NCI-H345 (cell line): ENCODE results near the gene KLHL5.
A peak's percentile ranks its signal among the peaks of the same experiment; 100 is the strongest.
"Not testable (repeated sequence)": the region's sequence is repeated elsewhere in the genome, so short reads cannot be mapped to it uniquely, and the experiment has no call there.

ENCODE experiments used
- DNase-seq: peaks from one replicate; lab custom pipeline; 2025; lab: John Stamatoyannopoulos, UW

KLHL5 gene

DNA sequence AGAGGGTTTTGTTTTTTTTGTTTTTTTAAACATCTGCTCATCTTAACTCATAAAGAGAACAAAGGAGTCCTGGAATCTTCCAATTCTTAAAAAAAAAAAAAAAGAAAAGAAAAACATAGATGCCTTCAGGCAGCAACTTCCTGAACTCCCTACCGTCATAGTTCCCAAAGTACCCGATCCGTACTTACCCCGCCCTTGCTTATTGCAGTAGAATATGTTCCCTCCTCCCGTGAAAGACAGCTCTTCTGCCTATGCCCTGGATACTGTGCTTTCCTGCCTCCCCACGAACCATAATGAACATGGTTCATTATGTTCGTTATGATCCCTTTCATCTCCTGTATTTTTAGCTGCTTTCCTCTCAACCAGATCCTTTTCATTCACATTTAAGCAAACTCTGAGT, 40.3 kb downstream of the KLHL5 start:
- DNase-seq: no peak

DNA sequence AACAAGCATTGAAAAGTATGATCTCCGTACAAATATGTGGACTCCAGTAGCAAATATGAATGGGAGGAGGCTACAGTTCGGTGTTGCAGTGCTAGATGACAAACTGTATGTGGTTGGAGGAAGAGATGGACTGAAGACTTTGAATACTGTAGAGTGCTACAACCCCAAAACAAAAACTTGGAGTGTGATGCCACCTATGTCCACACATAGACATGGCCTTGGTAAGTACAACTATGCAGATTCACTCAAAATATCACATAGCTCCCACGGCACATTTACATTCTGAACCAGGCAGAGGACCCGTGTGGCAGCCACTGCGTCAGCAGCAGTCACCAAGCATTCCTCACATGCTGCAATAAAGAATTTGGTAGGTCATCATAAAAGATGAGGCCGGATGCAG, 41.3 kb downstream of the KLHL5 start:
- DNase-seq: no peak

DNA sequence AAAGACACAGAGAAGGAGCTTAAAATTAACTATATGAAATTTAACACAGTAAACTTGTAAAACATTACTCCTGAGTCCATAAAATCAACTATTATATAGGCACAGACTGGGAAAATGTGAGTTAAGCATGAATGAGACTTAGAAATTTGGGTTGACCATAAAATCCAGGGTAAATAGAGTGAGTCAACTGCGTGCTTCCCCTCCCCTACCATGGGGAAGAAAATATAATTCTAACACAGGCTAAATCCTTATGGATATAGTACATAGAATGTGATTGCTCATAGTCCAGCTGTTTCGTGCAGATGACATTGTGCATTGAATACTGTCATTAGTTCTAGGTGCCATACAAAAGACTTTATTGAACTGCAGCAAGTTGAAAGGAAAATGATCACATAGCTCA, 42.2 kb downstream of the KLHL5 start:
- no peak for DNase-seq

DNA sequence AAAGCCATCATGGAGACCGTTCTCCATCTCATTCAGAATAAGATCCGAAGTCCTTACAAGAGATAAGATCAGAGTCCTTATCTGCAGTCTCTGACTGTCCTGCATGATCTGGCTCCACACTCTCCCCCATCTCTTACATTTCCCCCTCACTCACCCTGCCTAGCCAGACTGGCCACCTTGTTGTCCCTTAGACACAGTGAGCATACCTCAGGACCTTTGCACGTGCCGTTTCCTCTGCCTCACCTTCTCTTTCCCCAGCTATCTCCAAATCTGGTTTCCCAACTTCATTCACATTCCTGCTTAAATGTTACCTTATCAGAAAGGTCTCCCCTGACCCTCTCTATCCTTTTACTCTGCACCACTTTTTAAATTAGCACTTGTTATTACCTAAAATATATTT, 44.0 kb downstream of the KLHL5 start:
- DNase-seq: no peak

DNA sequence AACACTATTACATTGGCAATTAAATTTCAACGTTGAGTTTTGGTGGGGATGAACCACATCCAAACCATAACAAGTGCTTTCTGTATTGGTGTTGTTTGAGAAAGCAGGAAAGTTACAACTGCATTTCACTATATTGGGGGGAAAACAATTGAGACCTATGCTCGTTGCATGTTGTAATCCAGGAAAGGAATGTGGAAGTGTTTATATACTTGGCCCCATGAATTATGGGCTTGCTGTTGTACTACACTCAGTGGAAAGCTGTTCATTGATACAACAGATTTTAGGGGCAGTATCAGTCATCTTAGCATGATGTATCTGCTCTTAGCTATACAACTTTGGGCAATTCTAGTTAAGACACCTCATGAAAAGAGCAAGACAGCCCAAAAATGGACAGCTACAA, 52.4 kb downstream of the KLHL5 start:
- DNase-seq: no peak

DNA sequence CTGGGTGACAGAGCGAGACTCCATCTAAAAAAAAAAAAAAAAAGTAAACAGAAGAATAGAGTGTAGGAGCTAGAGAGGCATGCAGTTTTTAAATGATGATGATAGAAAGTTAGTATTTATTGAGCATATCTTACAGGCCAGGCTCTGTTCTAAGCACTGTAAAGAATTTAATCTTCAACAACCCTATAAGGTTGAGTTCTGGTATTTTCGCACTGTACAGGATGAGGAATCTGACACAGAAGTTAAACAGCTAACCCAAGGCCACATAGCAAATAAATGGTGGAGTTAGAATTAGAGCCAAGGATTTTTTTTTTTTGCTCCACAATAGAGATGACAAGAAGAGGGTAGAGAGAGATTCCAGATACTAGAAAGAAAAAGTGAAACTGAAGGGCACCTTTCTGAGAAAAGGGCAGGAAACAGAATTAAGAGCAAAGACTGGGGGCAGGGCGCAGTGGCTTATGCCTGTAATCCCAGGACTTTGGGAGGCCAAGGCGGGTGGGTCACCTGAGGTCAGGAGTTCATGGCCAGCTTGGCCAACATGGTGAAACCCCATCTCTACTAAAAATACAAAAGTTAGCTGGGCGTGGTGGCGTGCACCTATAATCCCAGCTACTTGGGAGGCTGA, 56.1 kb downstream of the KLHL5 start:
- no peak for DNase-seq

DNA sequence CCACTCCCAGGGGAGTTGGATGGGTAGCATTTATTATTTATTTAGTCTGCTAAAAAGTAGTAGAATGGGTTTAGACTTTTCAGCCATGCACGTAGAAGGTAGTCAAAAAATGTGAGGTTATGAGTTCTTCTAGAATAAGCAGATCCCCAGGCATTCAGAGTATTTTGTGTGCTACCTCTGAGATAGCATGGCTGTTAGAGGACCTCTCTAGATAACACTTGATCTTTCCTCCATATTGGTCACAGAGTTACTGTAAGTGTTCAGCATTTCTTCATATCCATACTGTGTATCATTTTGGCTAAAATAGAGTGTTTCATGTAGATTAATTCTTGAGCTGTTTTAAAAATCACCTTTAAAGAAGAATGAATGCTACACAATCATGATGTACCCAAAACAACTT, 58.4 kb downstream of the KLHL5 start:
- DNase-seq: no peak

DNA sequence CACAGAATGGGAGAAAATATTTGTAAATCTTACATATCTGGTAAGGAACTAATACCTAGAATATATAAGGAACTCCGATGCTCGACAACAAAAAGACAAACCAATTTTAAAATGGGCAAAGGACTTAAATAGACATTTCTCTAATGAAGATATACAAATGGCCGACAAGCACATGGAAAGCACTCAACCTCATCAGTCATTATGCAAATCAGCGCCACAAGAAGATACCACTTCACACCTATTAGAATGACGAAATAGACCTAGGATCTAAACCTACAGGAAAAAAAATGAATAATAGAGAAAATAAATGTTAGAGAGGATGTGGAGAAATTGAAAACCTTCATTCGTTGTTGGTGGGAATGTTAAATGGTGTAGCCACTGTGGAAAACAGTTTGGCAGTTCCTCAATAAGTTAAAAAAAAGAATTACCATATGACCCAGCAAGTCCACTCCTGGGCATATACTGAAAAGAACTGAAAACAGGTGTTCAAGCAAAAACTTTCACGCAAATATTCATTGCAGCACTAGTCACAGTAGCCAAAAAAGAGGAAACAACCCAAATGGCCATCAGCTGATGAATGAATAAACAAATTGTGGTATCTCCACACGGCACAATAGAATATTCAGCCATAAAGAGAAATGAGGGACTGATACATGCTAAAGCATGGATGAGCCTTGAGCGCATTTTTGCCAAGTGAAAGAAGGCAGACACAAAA, 63.0 kb downstream of the KLHL5 start:
- no peak for DNase-seq

DNA sequence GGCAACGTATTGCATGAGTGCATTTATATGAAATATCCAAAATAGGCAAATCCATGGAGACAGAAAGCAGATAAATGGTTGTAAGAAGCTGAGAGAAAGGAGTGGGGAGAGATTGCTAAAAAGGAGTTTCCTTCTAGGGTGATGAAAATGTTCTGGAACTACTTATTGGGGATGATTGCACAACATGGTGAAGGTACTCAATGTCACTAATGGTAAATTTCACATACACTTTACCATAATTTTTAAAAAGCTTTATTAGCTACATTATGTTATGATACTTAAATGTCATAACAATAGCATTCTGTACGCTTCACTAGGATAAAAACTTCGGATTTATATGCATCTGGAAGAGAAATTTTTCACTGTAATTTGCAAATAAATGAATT, 63.6 kb downstream of the KLHL5 start:
- no peak for DNase-seq

DNA sequence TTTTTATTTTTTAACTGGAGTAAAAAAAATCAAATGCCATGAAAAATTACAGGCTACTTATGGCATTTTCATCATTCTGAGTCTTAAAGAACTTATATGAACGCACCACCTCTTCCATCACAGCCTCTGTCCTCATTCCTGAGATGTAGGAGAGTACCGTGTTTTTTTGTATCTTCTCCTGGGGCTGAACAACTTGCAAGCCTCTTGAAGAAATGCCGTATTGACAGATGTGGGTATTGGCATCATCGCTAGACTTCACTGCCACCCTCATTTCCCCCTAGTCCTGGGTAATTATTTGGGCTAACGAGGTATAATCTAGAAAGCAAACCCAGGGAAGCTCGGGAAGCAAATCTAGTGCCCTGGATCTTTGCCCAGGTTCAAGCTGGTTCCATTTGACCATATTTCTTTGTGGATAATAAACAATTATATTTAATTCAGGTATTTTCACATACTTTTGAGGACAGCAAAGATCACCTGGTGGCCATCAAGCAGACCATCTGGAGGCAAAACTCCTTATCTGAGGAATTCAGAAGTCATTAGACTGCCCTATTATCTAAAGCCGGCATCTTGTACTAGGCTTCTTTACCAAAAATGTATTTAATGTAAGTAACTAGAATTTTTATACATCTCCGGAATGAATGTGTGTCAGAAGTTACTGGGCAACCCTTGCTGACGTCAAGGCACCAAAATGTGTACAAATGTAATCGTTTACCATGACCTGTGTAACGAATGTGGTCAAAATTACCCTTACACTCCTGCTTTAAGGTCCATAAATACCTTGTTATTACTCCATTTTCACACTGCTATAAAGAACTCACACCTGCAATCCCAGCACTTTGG, 64.4 kb downstream of the KLHL5 start:
- no peak for DNase-seq

DNA sequence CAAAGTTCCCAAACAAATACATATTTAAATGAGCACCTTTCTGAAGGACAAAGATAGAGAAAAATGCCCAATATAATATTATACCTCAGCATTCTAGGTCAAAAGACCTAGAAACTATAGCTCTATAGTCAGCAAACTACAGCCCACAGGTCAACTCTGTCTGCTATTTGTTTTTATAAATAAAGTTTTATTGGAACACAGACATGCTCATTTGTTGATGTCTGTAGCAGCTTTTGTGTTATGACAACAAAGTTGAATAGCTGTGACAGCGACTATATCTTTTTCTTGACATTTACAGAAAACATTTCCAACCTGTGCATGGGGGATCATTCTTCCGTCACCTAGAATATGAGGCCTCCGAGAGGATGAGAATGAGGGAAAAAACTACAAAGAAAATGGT, 71.6 kb downstream of the KLHL5 start:
- DNase-seq: no peak

DNA sequence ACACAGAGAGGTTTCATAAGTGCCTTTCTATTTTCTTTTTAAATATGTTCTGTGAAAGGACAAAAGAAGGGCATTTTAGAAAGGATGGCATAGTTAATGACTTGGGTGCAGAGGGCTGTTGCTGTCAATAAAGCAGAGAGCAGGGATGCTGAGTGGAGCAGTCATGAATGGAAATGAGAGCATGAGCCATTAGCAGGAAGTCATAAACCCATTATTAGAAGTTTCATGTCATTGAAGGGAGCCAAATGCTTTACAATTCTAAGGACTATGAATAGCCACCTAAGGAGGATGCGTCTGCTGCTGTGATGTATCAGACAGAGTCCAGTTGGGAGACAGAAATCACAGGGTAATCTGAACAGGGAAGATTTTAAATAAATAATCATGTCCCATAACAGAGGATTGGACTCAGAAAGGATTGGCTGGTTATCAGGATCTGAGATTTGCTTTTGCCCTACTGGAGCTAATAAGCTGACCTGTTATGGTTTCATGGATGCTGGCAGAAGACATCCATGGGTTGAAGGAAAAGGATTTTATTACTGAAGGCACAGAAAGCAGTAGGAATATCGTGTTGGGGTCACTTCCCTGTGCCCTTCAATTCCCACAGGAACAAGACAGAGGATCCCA, 72.8 kb downstream of the KLHL5 start:
- DNase-seq: peak; percentile 11

DNA sequence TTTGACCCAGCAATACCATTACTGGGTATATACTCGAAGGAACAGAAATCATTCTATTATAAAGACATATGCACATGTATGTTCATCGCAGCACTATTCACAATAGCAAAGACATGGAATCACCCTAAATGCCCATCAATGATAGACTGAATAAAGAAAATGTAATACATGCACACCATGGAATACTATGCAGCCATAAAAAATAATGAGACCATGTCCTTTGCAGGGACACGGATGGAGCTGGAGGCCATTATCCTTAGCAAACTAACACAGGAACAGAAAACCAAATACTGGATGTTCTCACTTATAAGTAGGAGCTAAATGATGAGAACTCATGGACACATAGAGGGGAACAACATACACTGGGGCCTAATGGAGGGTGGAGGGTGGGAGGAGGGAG, 76.2 kb downstream of the KLHL5 start:
- DNase-seq: not testable (repeated sequence)

DNA sequence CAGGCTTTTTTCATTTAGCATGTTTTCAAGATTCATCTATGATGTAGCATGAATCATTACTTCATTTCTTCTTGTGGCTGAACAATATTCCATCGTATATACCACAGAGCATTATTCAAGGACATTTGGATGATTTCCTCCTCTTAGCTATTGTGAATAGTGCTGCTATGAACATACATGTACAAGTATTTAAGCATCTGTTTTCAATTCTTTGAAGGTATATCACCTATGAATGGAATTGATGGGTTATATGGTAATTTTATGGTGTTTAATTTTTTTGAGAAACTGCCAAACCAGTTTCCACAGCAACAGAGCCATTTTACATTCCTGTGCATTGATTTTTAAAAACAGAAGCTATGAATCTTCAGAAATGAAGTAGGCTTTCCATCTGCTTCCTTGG, 84.2 kb downstream of the KLHL5 start:
- no peak for DNase-seq

DNA sequence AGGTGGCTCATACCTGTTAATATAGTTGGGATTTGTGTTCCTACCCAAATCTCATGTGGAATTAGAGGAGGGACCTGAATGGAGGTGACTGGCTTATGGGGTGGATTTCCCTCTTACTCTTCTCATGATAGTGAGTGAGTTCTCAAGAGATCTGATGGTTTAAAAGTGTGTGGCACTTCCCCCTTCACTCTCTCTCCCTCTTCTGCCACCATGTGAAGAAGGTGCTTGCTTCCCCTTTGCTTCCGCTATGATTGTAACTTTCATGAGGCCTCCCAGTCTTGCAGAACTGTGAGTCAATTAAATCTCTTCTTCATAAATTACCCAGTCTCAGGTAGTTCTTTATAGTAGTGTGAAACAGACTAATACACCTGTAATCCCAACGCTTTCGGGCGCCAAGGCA, 92.0 kb downstream of the KLHL5 start:
- DNase-seq: no peak

DNA sequence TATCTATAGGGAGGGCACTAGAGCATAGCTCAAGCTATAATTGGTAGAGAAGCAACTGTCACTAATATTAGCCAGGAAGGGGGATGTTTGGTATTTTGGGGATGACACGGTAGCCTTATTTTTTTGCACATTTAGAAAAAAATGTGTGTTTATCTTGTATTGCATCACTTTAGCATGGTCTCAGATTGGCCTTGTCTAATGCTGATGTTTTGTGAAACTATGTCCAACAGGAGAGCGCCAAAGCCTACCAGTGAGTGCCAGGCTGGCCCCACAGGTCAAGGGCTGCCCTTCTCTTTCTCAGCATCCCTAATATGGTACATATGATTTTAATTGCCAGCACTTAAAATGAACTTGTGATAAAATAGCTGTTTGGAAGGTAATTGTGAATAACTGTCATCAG, 95.5 kb downstream of the KLHL5 start:
- no peak for DNase-seq

DNA sequence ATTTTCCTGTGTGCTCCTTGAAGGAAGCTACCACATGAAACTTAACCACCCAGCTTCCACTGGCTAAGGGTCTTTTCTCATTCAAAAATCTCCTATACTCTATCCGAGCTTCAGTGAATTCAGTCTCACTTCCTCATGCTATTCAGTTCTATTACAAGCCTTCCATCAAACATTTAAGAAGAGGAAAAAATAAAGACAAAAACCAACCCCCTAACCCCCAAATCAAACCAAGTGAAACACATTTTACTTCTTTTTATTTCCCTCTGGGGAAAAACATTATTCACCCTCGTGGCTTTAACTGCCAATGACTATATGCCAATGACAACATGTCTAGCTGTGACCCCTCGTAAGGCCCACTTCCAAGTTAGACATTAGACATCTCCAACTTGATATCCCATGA, 104.1 kb downstream of the KLHL5 start:
- no peak for DNase-seq

DNA sequence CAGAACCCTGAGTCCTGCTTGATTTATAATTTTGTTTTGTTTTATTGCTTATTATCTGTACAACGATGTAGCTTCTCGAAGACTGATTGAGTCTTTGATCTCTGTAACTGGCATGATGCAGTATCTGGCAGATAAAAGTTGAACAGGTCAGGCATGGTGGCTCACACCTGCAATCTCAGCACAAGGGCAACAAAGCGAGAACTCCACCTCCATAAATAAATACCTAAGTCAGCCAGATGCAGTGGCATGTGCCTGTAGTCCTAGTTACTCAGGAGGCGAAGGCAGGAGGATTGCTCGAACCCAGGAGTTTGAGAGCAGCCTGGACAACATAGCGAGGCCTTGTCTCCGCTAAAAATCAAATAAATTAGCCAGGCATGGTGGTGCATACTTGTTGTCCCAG, 104.6 kb downstream of the KLHL5 start:
- no peak for DNase-seq

DNA sequence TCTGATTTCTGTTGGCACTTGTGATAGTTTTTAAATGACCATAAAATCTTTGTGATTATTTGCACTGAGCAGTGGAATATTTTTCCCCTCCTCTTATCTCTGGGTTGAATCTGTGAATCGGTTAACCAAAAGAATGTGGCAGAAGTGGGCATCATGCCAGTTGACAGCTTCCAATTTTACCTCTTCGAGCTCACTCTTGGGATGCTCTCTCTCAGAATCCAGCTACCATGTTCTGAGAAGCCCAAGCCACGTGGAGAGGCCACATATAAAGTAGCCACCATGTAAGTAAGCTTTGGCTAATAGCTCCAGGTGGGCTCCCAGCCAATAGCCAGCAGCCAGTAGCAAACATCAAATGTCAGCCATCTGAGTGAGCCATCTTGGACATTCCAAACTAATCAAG, 107.4 kb downstream of the KLHL5 start:
- no peak for DNase-seq

DNA sequence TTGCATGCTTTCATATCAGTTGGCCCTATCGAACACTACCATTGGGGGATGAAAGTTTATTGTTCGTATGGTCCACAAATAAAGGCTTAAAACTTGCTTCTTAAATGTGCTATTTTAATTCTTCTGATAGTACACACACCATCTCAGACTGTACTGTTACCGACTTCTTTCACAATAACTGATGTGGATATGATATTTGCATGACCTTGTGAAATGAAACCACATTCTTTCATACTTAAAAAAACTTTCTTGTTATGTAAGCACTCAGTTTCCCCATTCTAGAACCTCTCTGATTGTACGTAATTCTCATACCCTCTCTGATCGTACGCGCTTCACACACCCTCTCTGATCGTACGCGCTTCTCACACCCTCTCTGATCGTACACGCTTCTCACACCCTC, 108.3 kb downstream of the KLHL5 start:
- DNase-seq: no peak
